ENCODE data around the gene PVR.
"Not testable (repeated sequence)": the region's sequence is repeated elsewhere in the genome, so short reads cannot be mapped to it uniquely, and the experiment has no call there.

PVR gene

DNA sequence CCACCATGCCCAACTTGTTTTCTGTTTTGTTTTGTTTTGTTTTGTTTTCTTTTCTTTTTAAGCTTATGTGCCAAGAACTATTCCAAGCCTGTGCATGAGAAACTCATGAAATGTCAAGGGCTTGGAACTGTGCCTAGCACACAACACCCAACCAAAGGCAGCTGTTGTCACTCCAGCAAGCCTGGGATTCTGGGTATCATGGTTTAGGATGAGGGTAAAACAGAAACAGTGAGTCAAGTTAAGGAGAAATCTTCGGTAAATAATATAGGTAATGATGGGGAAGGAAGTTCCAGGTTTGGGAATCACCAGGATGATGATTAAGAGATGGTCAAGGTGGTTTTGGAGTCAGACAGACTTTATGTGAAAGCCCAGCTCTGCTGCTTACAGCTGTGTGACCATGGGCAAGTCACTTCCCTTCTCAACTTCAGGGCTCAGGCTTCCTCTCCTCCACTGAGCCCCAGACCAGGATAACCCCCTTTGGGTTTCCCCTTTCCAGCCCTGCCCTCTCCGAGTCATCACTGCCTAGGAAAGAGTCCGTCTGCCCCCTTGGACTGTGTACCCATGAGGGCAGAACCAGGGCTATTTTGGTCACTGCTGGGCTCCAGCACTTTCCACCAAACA, 5.0 kb downstream of the PVR start:
- peak; percentile 44 for DNase-seq

DNA sequence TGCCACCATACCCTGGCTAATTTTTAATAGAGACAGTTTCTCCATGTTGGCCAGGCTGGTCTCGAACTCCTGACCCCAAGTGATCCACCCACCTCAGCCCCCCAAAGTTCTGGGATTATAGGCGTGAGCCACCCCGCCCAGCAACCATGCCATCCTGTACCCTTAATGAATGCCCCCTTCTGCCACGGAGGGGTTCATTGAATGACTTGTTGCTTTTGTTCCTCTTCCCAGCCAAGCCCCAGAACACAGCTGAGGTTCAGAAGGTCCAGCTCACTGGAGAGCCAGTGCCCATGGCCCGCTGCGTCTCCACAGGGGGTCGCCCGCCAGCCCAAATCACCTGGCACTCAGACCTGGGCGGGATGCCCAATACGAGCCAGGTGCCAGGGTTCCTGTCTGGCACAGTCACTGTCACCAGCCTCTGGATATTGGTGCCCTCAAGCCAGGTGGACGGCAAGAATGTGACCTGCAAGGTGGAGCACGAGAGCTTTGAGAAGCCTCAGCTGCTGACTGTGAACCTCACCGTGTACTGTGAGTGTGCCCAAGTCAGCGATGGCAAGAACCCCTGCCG, 6.0 kb downstream of the PVR start:
- DNase-seq, result no peak

DNA sequence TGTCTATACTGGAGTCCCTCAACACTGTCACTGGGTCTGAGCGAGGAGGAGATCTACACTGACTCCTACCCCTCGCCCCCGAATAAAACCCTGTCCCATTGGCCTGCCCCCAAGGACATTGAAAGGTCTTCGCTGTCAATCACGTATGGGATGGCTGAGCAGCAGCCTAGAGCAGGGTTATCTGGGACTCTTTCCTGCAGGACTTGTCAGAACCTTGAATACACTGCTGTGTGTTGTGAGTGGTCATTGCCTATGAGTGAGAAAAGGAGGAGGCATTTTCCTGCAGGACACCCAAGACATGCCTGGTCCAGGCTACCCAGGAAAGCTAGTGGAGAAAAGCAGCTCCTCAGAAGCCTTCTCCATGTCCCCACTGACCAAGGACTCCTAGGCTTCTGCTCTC, 9.6 kb downstream of the PVR start:
- DNase-seq, result no peak

DNA sequence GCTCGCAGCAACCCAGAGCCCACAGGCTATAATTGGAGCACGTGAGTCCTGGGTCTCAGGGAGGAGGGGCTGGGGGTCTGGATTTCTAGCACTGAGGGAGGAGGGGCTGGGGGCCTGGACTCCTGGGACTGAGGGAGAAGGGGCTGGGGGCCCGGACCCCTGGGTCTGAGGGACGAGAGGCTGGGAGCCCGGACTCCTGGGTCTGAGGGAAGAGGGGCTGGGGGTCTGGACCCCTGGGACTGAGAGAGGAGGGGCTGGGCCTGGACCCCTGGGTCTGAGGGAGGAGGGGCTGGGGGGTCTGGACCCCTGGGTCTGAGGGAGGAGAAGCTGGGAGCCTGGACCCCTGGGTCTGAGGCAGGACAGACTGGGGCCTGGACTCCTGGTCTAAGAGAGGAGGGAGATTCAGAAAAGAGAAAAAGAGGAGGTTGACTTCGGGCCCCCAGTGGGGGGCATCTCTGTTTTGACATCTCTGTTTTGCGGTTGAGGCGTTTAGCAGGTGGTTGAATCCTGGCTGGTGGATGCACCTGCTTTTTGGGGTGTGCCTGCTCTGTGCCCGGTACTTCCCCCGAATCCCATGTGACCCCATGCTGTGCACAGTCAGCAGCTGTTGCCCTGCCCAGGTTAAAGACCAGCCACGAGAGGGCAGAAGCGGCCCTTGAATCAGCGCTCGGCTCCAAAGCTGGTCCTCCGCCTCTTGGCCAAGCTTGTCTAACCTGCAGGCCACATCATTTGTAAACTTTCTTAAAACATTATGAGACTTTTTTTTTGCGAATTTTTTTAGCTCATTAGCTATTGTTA, 10.5 kb downstream of the PVR start:
- peak; percentile 38 for DNase-seq

DNA sequence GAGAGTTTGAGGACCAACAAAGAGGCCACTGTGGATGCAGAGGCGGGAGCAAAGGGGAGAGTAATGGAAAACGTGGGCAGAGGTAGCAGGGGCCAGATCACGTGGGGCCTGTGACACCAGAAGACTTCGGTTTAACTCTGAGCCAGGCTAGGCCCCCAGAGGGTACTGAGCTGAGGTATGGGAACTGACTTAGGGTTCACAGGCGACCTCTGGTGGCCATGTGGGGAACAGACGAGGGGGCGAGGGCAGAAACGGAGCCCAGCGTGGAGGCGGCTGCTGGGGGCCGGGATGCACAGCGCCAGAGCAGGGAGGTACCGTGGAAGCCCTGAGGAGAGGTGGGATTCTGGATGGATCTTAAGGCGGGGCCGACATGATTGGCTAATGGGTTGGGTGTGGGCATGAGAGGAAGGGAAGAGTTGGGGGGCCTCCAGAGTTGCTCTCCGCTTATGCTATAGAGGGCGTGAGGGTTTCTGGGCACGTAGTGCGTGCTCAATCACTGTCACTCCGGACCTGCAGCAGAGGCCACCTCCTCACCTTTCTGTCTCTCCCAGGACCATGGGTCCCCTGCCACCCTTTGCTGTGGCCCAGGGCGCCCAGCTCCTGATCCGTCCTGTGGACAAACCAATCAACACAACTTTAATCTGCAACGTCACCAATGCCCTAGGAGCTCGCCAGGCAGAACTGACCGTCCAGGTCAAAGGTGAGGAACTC, 13.7 kb downstream of the PVR start:
- peak; percentile 77 for DNase-seq

DNA sequence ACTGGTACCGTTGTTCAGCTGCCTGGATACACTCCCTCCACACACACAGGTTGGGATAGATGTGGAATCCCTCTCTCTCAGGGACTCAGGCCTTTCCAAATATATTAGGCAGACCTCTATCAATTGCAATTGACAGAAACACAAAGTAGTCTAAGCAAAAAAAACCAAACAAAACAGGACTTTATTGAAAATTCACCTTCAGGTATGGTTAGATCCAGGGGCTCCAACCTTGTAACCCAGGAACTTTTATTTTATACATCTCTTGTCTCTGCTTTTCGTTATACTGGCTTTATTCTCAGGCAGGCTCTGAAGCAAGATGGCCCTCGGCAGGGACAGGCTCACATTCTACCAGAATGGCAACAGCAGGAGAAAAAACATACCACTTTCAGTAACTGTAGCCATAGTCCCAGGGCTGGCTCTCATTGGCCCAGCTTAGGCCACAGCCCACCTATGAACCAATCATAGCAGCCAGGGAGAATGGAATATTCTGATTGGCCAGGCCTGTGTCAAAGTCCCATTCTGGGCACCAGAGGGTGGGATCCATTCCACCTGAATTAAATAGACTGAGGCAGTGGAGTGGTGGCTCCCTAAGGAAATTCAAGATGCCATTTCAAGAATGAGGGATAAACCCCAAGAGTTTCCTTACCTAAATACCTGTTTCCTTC, 14.5 kb downstream of the PVR start:
- no peak for DNase-seq

DNA sequence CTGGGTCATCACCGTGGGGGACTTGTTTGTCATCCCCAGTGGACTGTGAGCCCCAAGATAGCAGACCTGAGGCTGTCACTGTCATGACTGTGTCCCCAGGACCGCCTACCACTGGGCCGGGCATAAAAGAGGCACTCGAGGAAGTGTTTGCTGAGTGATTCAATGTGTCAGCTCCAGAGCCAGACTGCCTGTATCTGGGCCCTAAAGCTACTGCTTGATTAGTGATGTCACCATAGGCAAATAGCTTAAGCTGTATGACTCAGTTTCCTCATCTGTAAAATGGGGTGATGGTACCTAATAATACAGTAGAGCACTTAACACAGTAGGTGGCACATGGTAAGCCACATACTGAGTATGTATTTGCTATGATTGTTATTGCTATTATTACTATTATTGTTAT, 16.4 kb downstream of the PVR start:
- DNase-seq, result no peak

DNA sequence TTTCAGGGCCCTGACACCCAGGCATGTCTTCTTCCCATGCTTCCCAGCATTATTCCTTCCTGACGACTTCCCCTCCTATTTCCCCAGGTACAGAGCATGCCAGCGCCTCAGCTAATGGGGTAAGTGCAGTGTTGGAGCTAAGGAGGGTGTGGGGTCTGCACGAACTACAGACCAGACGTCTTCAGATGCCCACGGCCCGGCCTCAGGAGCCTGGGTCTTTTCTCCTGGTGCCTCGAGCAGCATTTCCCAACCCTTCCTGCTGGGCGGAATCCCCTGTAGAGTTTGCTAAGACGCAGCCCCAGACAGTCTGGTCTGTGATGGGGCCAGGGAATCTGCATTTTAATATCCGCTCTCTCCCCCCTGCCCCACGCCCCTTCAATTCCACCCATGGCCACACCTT, 17.5 kb downstream of the PVR start:
- DNase-seq, result no peak

DNA sequence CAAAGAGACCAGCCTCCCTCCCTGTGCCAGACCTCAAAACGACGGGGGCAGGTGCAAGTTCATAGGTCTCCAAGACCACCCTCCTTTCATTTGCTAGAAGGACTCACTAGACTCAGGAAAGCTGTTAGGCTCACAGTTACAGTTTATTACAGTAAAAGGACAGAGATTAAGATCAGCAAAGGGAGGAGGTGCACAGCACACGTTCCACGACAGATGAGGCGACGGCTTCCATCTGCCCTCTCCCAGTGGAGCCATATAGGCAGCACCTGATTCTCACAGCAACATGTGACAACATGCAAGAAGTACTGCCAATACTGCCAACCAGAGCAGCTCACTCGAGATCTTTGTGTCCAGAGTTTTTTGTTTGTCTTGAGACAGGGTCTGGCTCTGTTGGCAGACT, 18.2 kb downstream of the PVR start:
- DNase-seq, result no peak

DNA sequence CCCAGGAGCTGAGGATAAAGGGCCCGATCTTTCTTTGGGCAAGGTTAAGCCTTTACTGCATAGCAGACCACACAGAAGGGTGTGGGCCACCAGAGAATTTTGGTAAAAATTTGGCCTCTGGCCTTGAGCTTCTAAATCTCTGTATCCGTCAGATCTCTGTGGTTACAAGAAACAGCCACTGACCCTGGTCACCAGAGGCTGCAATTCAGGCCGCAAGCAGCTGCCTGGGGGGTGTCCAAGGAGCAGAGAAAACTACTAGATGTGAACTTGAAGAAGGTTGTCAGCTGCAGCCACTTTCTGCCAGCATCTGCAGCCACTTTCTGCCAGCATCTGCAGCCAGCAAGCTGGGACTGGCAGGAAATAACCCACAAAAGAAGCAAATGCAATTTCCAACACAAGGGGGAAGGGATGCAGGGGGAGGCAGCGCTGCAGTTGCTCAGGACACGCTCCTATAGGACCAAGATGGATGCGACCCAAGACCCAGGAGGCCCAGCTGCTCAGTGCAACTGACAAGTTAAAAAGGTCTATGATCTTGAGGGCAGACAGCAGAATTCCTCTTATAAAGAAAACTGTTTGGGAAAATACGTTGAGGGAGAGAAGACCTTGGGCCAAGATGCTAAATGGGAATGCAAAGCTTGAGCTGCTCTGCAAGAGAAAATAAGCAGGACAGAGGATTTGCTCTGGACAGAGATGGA, 19.1 kb downstream of the PVR start:
- DNase-seq, result peak; percentile 17

DNA sequence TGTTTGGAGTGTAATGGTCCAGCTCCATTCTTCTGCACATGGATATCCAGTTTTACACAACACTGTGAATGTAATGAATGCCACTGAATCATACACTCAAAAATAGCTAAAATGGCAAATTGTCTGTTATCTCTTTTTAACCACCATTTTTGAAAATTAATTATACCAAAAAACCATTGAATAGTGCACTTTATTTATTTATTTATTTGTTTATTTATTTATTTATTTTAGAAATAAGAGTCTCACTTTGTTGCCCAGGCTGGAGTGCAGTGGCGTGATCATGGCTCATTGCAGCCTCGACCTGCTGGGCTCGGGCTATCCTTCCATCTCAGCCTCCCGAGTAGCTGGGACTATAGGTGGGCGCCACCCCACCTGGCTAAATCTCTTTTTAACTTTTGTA, 20.3 kb downstream of the PVR start:
- DNase-seq, result no peak

DNA sequence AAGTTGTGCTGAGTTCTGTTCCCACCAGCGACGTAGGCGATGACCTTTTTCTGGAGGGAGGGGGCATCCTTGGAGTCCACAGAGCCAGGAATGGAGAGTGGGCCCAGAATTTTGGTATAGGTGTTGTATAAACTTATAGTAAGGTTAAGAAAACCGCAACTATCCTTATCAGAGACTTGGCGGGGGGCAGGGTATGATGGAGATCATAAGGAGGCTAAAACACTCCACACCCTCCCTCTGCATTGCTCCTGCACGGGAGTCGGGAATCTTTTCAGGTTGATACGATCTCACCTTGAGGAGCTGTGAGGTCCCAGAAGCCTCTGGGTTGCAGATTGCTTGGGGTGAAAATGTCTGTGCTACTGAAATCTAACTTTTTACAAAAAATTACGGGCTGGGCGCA, 21.3 kb downstream of the PVR start:
- no peak for DNase-seq

DNA sequence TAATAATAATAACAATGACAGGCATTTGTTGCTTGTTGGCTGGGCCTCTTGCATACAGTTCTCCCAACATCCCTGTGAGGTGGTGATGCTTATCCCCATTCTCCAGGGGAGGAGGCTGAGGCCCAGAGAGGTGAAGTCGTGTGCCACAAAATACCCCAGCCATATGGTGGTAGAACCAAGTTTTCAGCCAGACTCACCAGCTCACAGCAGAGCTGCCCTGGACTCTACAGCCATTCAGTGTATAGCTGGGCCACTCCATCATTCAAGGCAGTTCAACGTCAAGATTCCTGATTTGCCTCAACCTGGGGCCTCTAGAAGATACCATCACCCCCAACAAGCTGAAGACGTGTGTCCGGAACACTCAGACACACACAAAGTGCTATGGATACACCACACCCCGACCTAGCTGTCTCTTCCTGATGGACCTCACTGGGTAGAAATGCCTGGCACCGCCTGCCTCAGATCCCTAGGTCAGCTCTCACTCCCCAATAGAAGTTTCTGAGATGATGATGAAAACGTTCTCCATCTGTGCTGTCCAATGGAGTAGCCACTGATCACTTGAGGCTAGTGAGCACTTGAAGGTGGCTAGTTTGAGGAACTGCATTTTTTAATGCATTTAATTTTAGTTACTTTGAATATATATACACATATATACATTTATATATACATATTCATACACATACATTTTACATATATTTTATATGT, 23.3 kb downstream of the PVR start:
- no peak for DNase-seq

DNA sequence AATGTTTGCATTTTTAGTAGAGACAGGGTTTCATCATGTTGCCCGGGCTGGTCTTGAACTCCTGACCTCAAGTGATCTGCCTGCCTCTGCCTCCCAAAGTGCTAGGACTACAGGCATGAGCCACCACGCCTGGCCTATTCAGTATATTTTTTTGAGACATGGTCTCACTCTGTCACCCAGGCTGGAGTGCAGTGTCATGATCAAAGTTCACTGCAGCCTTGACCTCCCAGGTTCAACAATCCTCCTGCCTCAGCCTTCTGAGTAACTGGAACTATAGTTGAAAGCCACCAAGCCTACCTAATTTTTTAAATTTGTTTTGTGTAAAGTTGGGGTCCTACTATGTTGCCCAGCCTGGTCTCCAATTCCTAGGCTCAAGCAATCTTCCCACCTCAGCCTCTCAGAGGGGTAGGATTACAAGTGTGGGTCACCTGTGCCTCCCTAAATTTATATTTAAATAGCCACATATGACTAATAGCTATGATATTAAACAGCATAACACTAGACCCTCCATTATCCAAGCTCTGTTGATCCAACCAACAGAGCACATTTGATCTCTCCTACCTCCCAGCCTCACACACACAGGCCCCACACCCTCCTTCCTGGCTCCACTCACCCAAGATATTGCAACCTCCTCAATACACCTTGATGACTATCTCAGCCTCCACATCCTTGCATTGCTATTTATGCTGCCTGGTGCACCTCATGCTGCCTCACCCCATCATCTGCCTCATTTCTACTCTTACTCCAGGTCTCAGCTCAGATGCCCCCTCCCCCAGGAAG, 25.5 kb downstream of the PVR start:
- no peak for DNase-seq

DNA sequence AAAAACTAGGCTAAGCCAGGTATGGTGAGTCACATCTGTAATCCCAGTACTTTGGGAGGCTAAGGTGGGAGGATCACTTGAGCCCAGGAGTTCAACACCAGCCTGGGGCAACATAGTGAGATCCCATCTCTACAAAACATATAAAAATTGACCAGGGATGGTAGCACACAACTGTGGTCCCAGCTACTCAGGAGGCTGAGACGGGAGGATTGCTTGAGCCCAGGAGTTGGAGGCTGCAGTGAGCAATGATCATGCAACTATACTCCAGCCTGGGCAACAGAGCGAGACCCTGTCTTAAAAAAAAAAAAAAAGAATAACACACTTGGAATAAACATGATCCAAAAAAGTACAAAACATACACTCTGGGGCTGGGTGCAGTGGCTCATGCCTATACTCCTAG, 26.3 kb downstream of the PVR start:
- not testable (repeated sequence) for DNase-seq

DNA sequence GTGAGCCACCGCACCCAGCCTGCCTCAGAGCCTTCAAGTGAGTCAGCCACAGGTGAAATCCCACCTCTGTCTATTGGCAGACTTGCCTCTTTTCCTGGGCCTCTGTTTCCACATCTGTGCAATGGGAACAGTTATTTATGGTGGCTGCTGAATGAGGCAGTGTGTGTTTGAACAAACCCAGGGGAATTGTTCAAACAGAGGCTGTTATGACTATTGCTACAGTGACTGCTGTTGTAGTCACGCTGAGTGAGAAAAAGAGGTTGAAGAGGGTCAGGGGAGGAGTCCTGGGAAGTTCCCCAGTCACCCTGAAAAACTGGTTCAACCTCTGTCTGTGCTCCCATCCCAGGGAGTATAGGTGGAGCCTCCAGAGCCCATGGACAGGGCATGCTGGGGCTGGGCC, 27.7 kb downstream of the PVR start, which contains the start of gene CEACAM19:
Gene CEACAM19 (plus strand): TSS at position 83 of the 400 bp plus-strand sequence. CDS start 450 bp downstream, outside the sequence.
- DNase-seq, result no peak

DNA sequence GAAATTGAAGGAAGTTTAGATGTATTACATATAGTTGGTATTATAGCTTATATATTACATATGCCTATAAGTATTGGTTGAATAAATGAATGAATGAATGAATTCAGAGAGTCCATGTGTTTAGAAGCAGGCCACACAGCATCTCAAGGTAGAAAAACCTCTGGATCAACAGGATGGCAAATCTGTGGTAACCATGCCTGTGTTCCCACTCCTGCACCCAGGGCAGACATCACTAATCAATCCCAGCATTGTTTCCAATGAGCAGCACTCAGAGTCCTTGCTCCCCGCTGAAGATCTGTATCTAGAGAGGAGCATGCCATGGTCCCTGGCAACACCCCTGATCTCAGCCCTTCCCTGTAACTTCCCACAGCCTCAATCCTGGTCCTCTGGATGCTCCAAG, 28.5 kb downstream of the PVR start:
- DNase-seq, result no peak

DNA sequence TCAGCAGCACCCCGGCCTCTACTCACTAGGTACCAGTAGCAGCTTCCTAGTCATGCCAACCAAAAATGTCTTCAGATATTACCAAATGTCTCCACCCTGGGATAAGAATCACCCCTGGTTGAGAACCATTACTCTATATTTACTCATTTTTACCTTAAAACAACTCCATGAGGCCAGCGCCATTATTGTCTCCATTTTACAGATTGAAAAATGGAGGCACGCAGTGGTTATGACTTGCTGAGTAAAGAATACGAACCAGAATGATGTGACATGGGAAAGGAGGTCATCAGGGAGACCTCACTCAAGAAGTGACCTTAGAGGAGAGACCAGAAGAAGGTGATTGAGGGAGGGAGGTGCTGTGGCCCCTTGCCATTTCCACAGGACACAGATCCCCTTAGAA, 29.8 kb downstream of the PVR start:
- DNase-seq, result no peak

DNA sequence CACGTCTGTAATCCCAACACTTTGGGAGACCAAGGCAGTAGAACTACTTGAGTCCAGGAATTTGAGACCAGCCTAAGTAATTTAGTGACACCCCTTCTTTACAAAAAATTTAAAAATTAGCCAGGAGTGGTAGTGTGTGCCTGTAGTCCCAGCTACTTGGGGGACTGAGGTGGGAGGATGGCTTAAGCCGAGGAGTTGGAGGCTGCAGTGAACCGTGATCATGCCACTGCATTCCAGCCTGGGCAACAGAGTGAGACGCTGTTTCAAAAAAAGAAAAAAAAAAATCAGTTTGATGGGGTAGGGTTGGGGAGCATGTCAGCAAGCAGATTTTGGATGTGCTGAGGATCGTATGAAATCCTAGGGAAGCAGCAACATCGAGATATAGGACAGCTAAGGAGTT, 31.8 kb downstream of the PVR start:
- no peak for DNase-seq

DNA sequence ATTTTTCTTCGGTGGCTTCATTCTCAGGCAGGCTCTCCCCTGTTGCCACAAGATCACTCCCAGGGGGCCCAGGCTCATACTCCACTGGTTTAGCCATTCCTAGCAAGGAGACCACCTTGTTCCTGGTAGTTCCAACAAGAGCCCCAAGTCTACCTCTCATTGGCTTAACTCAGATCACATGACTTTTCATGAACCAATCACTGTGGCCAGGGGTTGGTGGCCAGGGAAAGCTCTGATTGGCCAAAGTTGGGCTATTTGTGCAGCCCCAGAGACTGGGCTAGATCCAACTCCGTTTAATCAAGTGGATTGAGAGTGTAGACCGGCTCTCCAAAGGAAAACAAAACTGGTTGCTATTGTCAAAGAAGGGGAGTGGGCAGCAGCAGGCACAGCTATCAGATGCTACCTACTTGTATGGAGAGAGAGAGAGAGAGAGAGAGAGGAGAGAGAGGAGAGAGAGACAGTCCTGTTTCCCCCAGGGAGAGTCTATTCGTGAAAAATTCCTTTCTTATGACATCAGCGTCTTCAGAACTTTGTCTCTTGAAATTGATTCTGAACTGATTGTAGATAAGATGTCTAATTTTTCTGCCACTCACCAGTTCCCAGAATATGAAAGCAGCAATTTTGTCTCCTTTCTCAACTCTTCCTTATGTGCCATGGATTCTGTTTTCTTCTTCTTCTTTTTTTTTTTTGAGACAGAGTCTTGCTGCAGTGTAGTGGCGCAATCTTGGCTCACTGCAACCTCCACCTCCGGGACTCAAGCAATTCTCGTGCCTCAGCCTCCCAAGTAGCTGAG, 33.5 kb downstream of the PVR start:
- DNase-seq, result peak; percentile 80
